ENCODE data around the gene STEAP4.
"Not testable (repeated sequence)": the region's sequence is repeated elsewhere in the genome, so short reads cannot be mapped to it uniquely, and the experiment has no call there.

The STEAP4 gene

GRCh38 chr7:88312061-88312663 lies 5.5 kb upstream of the STEAP4 start:
- DNase-seq, result no peak

GRCh38 chr7:88311675-88312036 lies 5.0 kb upstream of the STEAP4 start:
- DNase-seq, result no peak

- DNase-seq, result no peak
Measured at GRCh38 chr7:88310956-88311674, 4.4 kb upstream of the STEAP4 start.

GRCh38 chr7:88309819-88310218 lies 3.1 kb upstream of the STEAP4 start:
- DNase-seq, result no peak

GRCh38 chr7:88307823-88308222 lies 1.1 kb upstream of the STEAP4 start:
- no peak for DNase-seq

- no peak for DNase-seq
Measured at GRCh38 chr7:88307412-88307811, 718 bp upstream of the STEAP4 start.

- DNase-seq, result no peak
Measured at GRCh38 chr7:88305044-88305443, 1.6 kb downstream of the STEAP4 start.

- no peak for DNase-seq
Measured at GRCh38 chr7:88302486-88302885, 4.2 kb downstream of the STEAP4 start.

- no peak for DNase-seq
Measured at GRCh38 chr7:88301924-88302323, 4.8 kb downstream of the STEAP4 start.

GRCh38 chr7:88300401-88300945 lies 6.2 kb downstream of the STEAP4 start:
- DNase-seq, result no peak

- no peak for DNase-seq
Measured at GRCh38 chr7:88299126-88299525, 7.6 kb downstream of the STEAP4 start.

GRCh38 chr7:88293866-88294265 lies 12.8 kb downstream of the STEAP4 start:
- no peak for DNase-seq

- DNase-seq, result no peak
Measured at GRCh38 chr7:88291398-88292173, 15.1 kb downstream of the STEAP4 start.

- DNase-seq, result no peak
Measured at GRCh38 chr7:88290491-88290890, 16.2 kb downstream of the STEAP4 start.

GRCh38 chr7:88289564-88290025 lies 17.1 kb downstream of the STEAP4 start:
- no peak for DNase-seq

GRCh38 chr7:88281749-88282148 lies 24.9 kb downstream of the STEAP4 start:
- DNase-seq, result no peak

GRCh38 chr7:88280801-88281200 lies 25.9 kb downstream of the STEAP4 start:
- DNase-seq, result no peak

- no peak for DNase-seq
Measured at GRCh38 chr7:88279323-88279722, 27.4 kb downstream of the STEAP4 start.

GRCh38 chr7:88278881-88279280 lies 27.8 kb downstream of the STEAP4 start:
- DNase-seq, result no peak

- DNase-seq, result no peak
Measured at GRCh38 chr7:88276605-88277153, 30.0 kb downstream of the STEAP4 start.

GRCh38 chr7:88274856-88275255 lies 31.8 kb downstream of the STEAP4 start:
- DNase-seq, result not testable (repeated sequence)

- DNase-seq, result no peak
Measured at GRCh38 chr7:88269586-88269985, 37.1 kb downstream of the STEAP4 start.

GRCh38 chr7:88268858-88269257 lies 37.8 kb downstream of the STEAP4 start:
- DNase-seq, result no peak
